GM23338 (cell line): Measurements from ENCODE around the gene ST6GALNAC3. TPM values are rescaled to one million over a fixed set of nuclear protein-coding genes. Genes with fewer than 3 reads are reported as not detected.

ENCODE experiments used
- ATAC-seq: fragments of 200-7000 bp; cut with Tn5 transposase; 3 replicates; pipeline ENCODE4 v1.9.1; 2020
- DNase-seq: peaks from one replicate; pipeline ENCODE4 v3.0.0-alpha.2; 2015; ENCODE audit warnings: low spot score
- H2AFZ ChIP-seq: fragments of 200-600 bp; sonication (generic); 2 replicates; pipeline ENCODE4 v1.8.0; 2016; ENCODE audit warnings: antibody characterized with exemption, mild to moderate bottlenecking, moderate library complexity
- H3F3A ChIP-seq: fragments of 200-600 bp; sonication (generic); replicated peaks from 2 replicates; pipeline ENCODE4 v1.8.0; 2017; ENCODE audit warnings: antibody characterized with exemption, mixed run types, low read depth
- H3K27ac ChIP-seq: fragments of 200-600 bp; sonication (generic); 2 replicates; pipeline ENCODE4 v1.6.1; 2016; ENCODE audit warnings: low read depth
- H3K27me3 ChIP-seq: fragments of 200-600 bp; sonication (generic); 2 replicates; pipeline ENCODE4 v1.8.0; 2016; ENCODE audit warnings: mild to moderate bottlenecking, mixed run types, moderate library complexity; ENCODE audit not compliant: insufficient read depth
- H3K36me3 ChIP-seq: fragments of 200-600 bp; sonication (generic); 2 replicates; pipeline ENCODE4 v1.8.0; 2016; ENCODE audit warnings: mild to moderate bottlenecking; ENCODE audit not compliant: insufficient read depth
- H3K4me1 ChIP-seq: fragments of 200-600 bp; sonication (generic); 2 replicates; pipeline ENCODE4 v1.8.0; 2016; ENCODE audit warnings: mild to moderate bottlenecking, moderate library complexity; ENCODE audit not compliant: insufficient read depth
- H3K4me2 ChIP-seq: fragments of 200-600 bp; sonication (generic); 2 replicates; pipeline ENCODE4 v1.7.1; 2017; ENCODE audit warnings: mixed run types
- H3K4me3 ChIP-seq: fragments of 200-600 bp; sonication (generic); 2 replicates; pipeline ENCODE4 v1.6.1; 2016; ENCODE audit warnings: mixed run types
- H3K79me2 ChIP-seq: fragments of 200-600 bp; sonication (generic); replicated peaks from 2 replicates; pipeline ENCODE4 v1.8.0; 2017; ENCODE audit warnings: mild to moderate bottlenecking; ENCODE audit not compliant: insufficient read depth
- H3K9me2 ChIP-seq: fragments of 200-600 bp; sonication (generic); 2 replicates; pipeline ENCODE4 v1.8.0; 2017; ENCODE audit not compliant: insufficient read depth
- H4K20me1 ChIP-seq: fragments of 200-600 bp; sonication (generic); replicated peaks from 2 replicates; pipeline ENCODE4 v1.8.0; 2017; ENCODE audit warnings: mild to moderate bottlenecking; ENCODE audit not compliant: insufficient read depth
- H3K27ac Mint-ChIP-seq: 2 replicates; pipeline ENCODE4 v1.8.0; 2020; ENCODE audit warnings: inconsistent platforms, mild to moderate bottlenecking, moderate library complexity, mixed read lengths
- H3K27me3 Mint-ChIP-seq: 3 replicates; pipeline ENCODE4 v1.8.0; 2022; ENCODE audit warnings: low read depth, mild to moderate bottlenecking, moderate library complexity, mixed read lengths, inconsistent platforms; ENCODE audit not compliant: insufficient read depth, poor library complexity
- H3K36me3 Mint-ChIP-seq: 3 replicates; pipeline ENCODE4 v1.8.0; 2021; ENCODE audit warnings: low read depth, mild to moderate bottlenecking, inconsistent platforms, moderate library complexity, mixed read lengths
- H3K4me1 Mint-ChIP-seq: 3 replicates; pipeline ENCODE4 v1.8.0; 2020; ENCODE audit warnings: mild to moderate bottlenecking, inconsistent platforms, mixed read lengths
- H3K4me3 Mint-ChIP-seq: 3 replicates; pipeline ENCODE4 v1.8.0; 2021; ENCODE audit warnings: moderate library complexity, mild to moderate bottlenecking, inconsistent platforms, mixed read lengths
- H3K9me3 Mint-ChIP-seq: 3 replicates; pipeline ENCODE4 v1.8.0; 2020; ENCODE audit warnings: moderate library complexity, mild to moderate bottlenecking, inconsistent platforms, mixed read lengths
- CREB1 ChIP-seq: fragments of 250-450 bp; sonication (Bioruptor Pico); IDR thresholded peaks from 2 replicates; pipeline ENCODE4 v1.5.0; 2020; ENCODE audit warnings: low read depth, mild to moderate bottlenecking, moderate library complexity
- CTCF ChIP-seq, 2 experiments: fragments of 200-600 bp in 1 of 2; sonication (generic) in 1 of 2; conservative IDR thresholded peaks; 2 replicates each; pipeline versions ENCODE4 v1.5.1 to v1.6.1; 2016 to 2017; ENCODE audit warnings: antibody characterized with exemption in 2 of 2, low read depth in 2 of 2, mild to moderate bottlenecking in 2 of 2, moderate library complexity in 1 of 2
- ETS1 ChIP-seq: IDR thresholded peaks from 2 replicates; pipeline ENCODE4 v1.6.1; 2016; ENCODE audit warnings: antibody characterized with exemption
- EZH2 ChIP-seq: fragments of 200-600 bp; sonication (generic); IDR thresholded peaks from one replicate; pipeline ENCODE4 v1.8.0; 2017; ENCODE audit warnings: antibody characterized with exemption, mild to moderate bottlenecking, low read depth; ENCODE audit not compliant: unreplicated experiment
- EZH2phosphoT487 ChIP-seq: fragments of 200-600 bp; sonication (generic); IDR thresholded peaks from one replicate; pipeline ENCODE4 v1.8.1; 2018; ENCODE audit warnings: antibody characterized with exemption; ENCODE audit not compliant: unreplicated experiment
- JUNB ChIP-seq: IDR thresholded peaks from one replicate; pipeline ENCODE4 v1.6.1; 2016; ENCODE audit warnings: antibody characterized with exemption; ENCODE audit not compliant: unreplicated experiment
- POLR2AphosphoS5 ChIP-seq: IDR thresholded peaks from 2 replicates; pipeline ENCODE4 v1.6.1; 2016; ENCODE audit warnings: antibody characterized with exemption, low read depth
- REST ChIP-seq: IDR thresholded peaks from one replicate; pipeline ENCODE4 v1.6.1; 2018; ENCODE audit warnings: antibody characterized with exemption; ENCODE audit not compliant: unreplicated experiment
- STAT1 ChIP-seq: IDR thresholded peaks from one replicate; pipeline ENCODE4 v1.6.1; 2016; ENCODE audit warnings: antibody characterized with exemption; ENCODE audit not compliant: unreplicated experiment
- ZNF114 ChIP-seq: fragments of 250-450 bp; sonication (Bioruptor Pico); IDR thresholded peaks from 2 replicates; pipeline ENCODE4 v1.5.0; 2020; ENCODE audit warnings: mild to moderate bottlenecking, moderate library complexity
- ZNF331 ChIP-seq: fragments of 250-450 bp; sonication (Bioruptor Pico); IDR thresholded peaks from 2 replicates; pipeline ENCODE4 v1.5.0; 2020; ENCODE audit warnings: low read depth, mild to moderate bottlenecking, moderate library complexity
- polyA plus RNA-seq: library from polyadenylated mRNA; unstranded; fragments of >200 nt; fragmentation: Nextera tagmentation; extraction: Ambion mirVana; gene quantifications from 2 replicates; pipeline ENCODE4 v1.2.1, GENCODE V29; 2016
- total RNA-seq: library from RNA; depleted of rRNA; stranded (reverse); fragments of >200 nt; shearing (Covaris generic); gene quantifications from 2 replicates; pipeline ENCODE4 v1.2.3, GENCODE V29; 2014
- TF ChIP-seq, protein P1 (sequence below): fragments of 250-450 bp; sonication (Bioruptor Pico); IDR thresholded peaks from 2 replicates; pipeline ENCODE4 v1.5.0; 2020; ENCODE audit warnings: mild to moderate bottlenecking, moderate library complexity

Gene ST6GALNAC3
- total and polyA plus RNA-seq, 2 experiments from 2014 or later, result 4.7 to 11.6 TPM

DNA sequence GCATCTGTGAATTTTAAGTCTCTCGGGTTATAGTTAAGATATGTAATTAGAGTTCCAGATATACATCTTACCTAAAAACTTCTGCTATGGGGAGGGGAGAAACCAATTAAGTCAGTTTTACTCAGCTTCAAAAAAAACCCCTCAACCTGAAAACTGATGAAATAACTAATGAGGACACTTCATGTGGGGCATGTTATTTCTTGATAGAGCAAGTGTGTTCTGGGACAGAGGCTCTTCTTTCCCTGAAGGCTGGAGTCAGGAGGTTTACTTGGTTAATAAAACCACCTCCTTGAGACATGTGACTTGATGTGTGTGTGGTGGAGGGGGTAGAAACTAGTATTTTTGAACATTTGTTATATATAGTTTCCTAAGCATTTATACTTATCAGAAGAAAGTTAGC is 479.7 kb downstream of the ST6GALNAC3 start:
- no peak overlapping the region for H3K4me2 ChIP-seq
- H3K4me1 ChIP-seq, result no peaks in the 10 kb centered on the region
- Mint-ChIP-seq H3K4me3 (no peak overlapping the region), H3K4me1 (no peaks in the 10 kb centered on the region; the same call in 2 of the 3 replicates), H3K36me3 (no peaks in the 10 kb centered on the region), H3K27me3 (no peaks in the 10 kb centered on the region), H3K27ac (no peak overlapping the region), H3K9me3 (no peaks in the 10 kb centered on the region)
- ATAC-seq, result no peak
- H2AFZ ChIP-seq, result no peak overlapping the region
- no peaks in the 10 kb centered on the region for H3K27me3 ChIP-seq
- H3K36me3 ChIP-seq, result no peaks in the 10 kb centered on the region
- H3K79me2 ChIP-seq, result no peaks in the 10 kb centered on the region
- H3K27ac ChIP-seq, result no peak overlapping the region
- TF ChIP-seq JUNB, result no peak
- no peak for TF ChIP-seq ZNF331
- no peak for TF ChIP-seq EZH2phosphoT487
- TF ChIP-seq, protein P1, sequence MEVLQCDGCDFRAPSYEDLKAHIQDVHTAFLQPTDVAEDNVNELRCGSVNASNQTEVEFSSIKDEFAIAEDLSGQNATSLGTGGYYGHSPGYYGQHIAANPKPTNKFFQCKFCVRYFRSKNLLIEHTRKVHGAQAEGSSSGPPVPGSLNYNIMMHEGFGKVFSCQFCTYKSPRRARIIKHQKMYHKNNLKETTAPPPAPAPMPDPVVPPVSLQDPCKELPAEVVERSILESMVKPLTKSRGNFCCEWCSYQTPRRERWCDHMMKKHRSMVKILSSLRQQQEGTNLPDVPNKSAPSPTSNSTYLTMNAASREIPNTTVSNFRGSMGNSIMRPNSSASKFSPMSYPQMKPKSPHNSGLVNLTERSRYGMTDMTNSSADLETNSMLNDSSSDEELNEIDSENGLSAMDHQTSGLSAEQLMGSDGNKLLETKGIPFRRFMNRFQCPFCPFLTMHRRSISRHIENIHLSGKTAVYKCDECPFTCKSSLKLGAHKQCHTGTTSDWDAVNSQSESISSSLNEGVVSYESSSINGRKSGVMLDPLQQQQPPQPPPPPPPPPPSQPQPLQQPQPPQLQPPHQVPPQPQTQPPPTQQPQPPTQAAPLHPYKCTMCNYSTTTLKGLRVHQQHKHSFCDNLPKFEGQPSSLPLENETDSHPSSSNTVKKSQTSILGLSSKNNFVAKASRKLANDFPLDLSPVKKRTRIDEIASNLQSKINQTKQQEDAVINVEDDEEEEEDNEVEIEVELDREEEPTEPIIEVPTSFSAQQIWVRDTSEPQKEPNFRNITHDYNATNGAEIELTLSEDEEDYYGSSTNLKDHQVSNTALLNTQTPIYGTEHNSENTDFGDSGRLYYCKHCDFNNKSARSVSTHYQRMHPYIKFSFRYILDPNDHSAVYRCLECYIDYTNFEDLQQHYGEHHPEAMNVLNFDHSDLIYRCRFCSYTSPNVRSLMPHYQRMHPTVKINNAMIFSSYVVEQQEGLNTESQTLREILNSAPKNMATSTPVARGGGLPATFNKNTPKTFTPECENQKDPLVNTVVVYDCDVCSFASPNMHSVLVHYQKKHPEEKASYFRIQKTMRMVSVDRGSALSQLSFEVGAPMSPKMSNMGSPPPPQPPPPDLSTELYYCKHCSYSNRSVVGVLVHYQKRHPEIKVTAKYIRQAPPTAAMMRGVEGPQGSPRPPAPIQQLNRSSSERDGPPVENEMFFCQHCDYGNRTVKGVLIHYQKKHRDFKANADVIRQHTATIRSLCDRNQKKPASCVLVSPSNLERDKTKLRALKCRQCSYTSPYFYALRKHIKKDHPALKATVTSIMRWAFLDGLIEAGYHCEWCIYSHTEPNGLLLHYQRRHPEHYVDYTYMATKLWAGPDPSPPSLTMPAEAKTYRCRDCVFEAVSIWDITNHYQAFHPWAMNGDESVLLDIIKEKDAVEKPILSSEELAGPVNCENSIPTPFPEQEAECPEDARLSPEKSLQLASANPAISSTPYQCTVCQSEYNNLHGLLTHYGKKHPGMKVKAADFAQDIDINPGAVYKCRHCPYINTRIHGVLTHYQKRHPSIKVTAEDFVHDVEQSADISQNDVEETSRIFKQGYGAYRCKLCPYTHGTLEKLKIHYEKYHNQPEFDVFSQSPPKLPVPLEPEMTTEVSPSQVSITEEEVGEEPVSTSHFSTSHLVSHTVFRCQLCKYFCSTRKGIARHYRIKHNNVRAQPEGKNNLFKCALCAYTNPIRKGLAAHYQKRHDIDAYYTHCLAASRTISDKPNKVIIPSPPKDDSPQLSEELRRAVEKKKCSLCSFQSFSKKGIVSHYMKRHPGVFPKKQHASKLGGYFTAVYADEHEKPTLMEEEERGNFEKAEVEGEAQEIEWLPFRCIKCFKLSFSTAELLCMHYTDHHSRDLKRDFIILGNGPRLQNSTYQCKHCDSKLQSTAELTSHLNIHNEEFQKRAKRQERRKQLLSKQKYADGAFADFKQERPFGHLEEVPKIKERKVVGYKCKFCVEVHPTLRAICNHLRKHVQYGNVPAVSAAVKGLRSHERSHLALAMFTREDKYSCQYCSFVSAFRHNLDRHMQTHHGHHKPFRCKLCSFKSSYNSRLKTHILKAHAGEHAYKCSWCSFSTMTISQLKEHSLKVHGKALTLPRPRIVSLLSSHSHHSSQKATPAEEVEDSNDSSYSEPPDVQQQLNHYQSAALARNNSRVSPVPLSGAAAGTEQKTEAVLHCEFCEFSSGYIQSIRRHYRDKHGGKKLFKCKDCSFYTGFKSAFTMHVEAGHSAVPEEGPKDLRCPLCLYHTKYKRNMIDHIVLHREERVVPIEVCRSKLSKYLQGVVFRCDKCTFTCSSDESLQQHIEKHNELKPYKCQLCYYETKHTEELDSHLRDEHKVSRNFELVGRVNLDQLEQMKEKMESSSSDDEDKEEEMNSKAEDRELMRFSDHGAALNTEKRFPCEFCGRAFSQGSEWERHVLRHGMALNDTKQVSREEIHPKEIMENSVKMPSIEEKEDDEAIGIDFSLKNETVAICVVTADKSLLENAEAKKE (CRISPR knock-in tag), result no peak
- TF ChIP-seq EZH2, result no peak
- TF ChIP-seq CREB1 (CRISPR knock-in tag), result no peak
- no peak for TF ChIP-seq STAT1
- no peak for TF ChIP-seq ZNF114 (CRISPR knock-in tag)
- no peak for TF ChIP-seq ETS1
- no peak for TF ChIP-seq CTCF (conservative IDR thresholded peaks at IDR 0.05; ENCODE audit: low read depth in 2 of 2)
- no peak for TF ChIP-seq POLR2AphosphoS5
- TF ChIP-seq REST, result no peak
- H3K9me2 ChIP-seq, result 0 out of 2 replicates have a peak, but pooled peaks cover 3% of the 10 kb centered on the region
- H3K4me3 ChIP-seq, result no peak overlapping the region
- H4K20me1 ChIP-seq, result no peaks in the 10 kb centered on the region
- no peaks in the 10 kb centered on the region for H3F3A ChIP-seq
- DNase-seq, result no peak
